ENCODE measurements around the gene OPN4.

OPN4 gene

GRCh38 chr10:86673216-86673826 lies 19.0 kb downstream of the OPN4 start:
- intact Hi-C loops (cut with micrococcal nuclease): no loop called here
- H3K4me1 Mint-ChIP-seq (ENCODE audit: low read depth): no peaks in the 10 kb centered on the region
- H3K4me3 Mint-ChIP-seq: no peak overlapping the region
- no peak overlapping the region for H3K27ac Mint-ChIP-seq
- peaks cover 2% of the 10 kb centered on the region for H3K27me3 Mint-ChIP-seq
- H3K36me3 Mint-ChIP-seq (ENCODE audit: low read depth): no peaks in the 10 kb centered on the region
- no peaks in the 10 kb centered on the region for H3K9me3 Mint-ChIP-seq

GRCh38 chr10:86673827-86674581 lies 19.7 kb downstream of the OPN4 start:
- no peaks in the 10 kb centered on the region for H3K36me3 Mint-ChIP-seq (ENCODE audit: low read depth)
- no peak overlapping the region for H3K27ac Mint-ChIP-seq
- intact Hi-C loops (cut with micrococcal nuclease): no loop called here
- H3K9me3 Mint-ChIP-seq: no peaks in the 10 kb centered on the region
- peaks cover 3% of the 10 kb centered on the region for H3K4me1 Mint-ChIP-seq (ENCODE audit: low read depth)
- peaks cover 2% of the 10 kb centered on the region for H3K27me3 Mint-ChIP-seq
- H3K4me3 Mint-ChIP-seq: no peak overlapping the region

- Mint-ChIP-seq H3K27ac (no peak overlapping the region), H3K4me1 (ENCODE audit: low read depth) (peaks cover 9% of the 10 kb centered on the region), H3K27me3 (peaks cover 8% of the 10 kb centered on the region), H3K36me3 (ENCODE audit: low read depth) (no peaks in the 10 kb centered on the region), H3K9me3 (no peaks in the 10 kb centered on the region), H3K4me3 (no peak overlapping the region)
- intact Hi-C loops (cut with micrococcal nuclease): no loop called here
These were observed 20.6 kb downstream of the OPN4 start for GRCh38 chr10:86674912-86675311.

- intact Hi-C loops (cut with micrococcal nuclease): no loop called here
- Mint-ChIP-seq H3K4me3 (no peak overlapping the region), H3K9me3 (no peaks in the 10 kb centered on the region), H3K27ac (no peak overlapping the region), H3K4me1 (ENCODE audit: low read depth) (peaks cover 9% of the 10 kb centered on the region), H3K27me3 (peaks cover 8% of the 10 kb centered on the region), H3K36me3 (ENCODE audit: low read depth) (no peaks in the 10 kb centered on the region)
These were observed 23.0 kb downstream of the OPN4 start for GRCh38 chr10:86677374-86677773.

GRCh38 chr10:86678999-86679792 lies 24.8 kb downstream of the OPN4 start:
- Mint-ChIP-seq H3K4me3 (no peak overlapping the region), H3K4me1 (ENCODE audit: low read depth) (peaks cover 9% of the 10 kb centered on the region)

GRCh38 chr10:86681047-86681446 lies 26.7 kb downstream of the OPN4 start:
- H3K4me3 Mint-ChIP-seq: no peak overlapping the region
- H3K27me3 Mint-ChIP-seq: peaks cover 9% of the 10 kb centered on the region
- intact Hi-C loops (cut with micrococcal nuclease): no loop called here

More at GRCh38 chr10:86678999-86679792, 24.8 kb downstream of the OPN4 start:
- H3K36me3 Mint-ChIP-seq (ENCODE audit: low read depth): no peaks in the 10 kb centered on the region
- no peak overlapping the region for H3K27ac Mint-ChIP-seq
- intact Hi-C loops (cut with micrococcal nuclease): no loop called here
- no peaks in the 10 kb centered on the region for H3K9me3 Mint-ChIP-seq
- H3K27me3 Mint-ChIP-seq: peaks cover 9% of the 10 kb centered on the region

GRCh38 chr10:86681722-86682386 lies 27.5 kb downstream of the OPN4 start:
- Mint-ChIP-seq H3K4me3 (no peak overlapping the region), H3K4me1 (ENCODE audit: low read depth) (peaks cover 9% of the 10 kb centered on the region), H3K36me3 (ENCODE audit: low read depth) (no peaks in the 10 kb centered on the region), H3K27ac (no peak overlapping the region), H3K27me3 (peaks cover 9% of the 10 kb centered on the region), H3K9me3 (no peaks in the 10 kb centered on the region)
- intact Hi-C loops (cut with micrococcal nuclease): no loop called here

More at GRCh38 chr10:86681047-86681446, 26.7 kb downstream of the OPN4 start:
- H3K27ac Mint-ChIP-seq: no peak overlapping the region
- H3K4me1 Mint-ChIP-seq (ENCODE audit: low read depth): peaks cover 9% of the 10 kb centered on the region
- no peaks in the 10 kb centered on the region for H3K9me3 Mint-ChIP-seq
- no peaks in the 10 kb centered on the region for H3K36me3 Mint-ChIP-seq (ENCODE audit: low read depth)

- Mint-ChIP-seq H3K36me3 (ENCODE audit: low read depth) (no peaks in the 10 kb centered on the region), H3K27ac (no peak overlapping the region), H3K27me3 (peaks cover 10% of the 10 kb centered on the region), H3K4me1 (ENCODE audit: low read depth) (peaks cover 9% of the 10 kb centered on the region), H3K9me3 (no peaks in the 10 kb centered on the region), H3K4me3 (no peak overlapping the region)
- intact Hi-C loops (cut with micrococcal nuclease): no loop called here
These were observed 28.3 kb downstream of the OPN4 start for GRCh38 chr10:86682675-86683074.

- intact Hi-C loops (cut with micrococcal nuclease): no loop called here
- peaks cover 10% of the 10 kb centered on the region for H3K27me3 Mint-ChIP-seq
- no peaks in the 10 kb centered on the region for H3K9me3 Mint-ChIP-seq
- no peak overlapping the region for H3K4me3 Mint-ChIP-seq
- no peak overlapping the region for H3K27ac Mint-ChIP-seq
- H3K36me3 Mint-ChIP-seq (ENCODE audit: low read depth): no peaks in the 10 kb centered on the region
- peaks cover 13% of the 10 kb centered on the region for H3K4me1 Mint-ChIP-seq (ENCODE audit: low read depth)
These were observed 30.2 kb downstream of the OPN4 start for GRCh38 chr10:86684331-86685097.

- Mint-ChIP-seq H3K4me3 (no peak overlapping the region), H3K4me1 (ENCODE audit: low read depth) (peaks cover 13% of the 10 kb centered on the region), H3K27ac (no peak overlapping the region), H3K36me3 (ENCODE audit: low read depth) (no peaks in the 10 kb centered on the region), H3K27me3 (peaks cover 7% of the 10 kb centered on the region), H3K9me3 (no peaks in the 10 kb centered on the region)
- intact Hi-C loops (cut with micrococcal nuclease): no loop called here
These were observed 31.1 kb downstream of the OPN4 start for GRCh38 chr10:86685416-86685815.

- H3K4me3 Mint-ChIP-seq: no peak overlapping the region
- no peaks in the 10 kb centered on the region for H3K9me3 Mint-ChIP-seq
- H3K36me3 Mint-ChIP-seq (ENCODE audit: low read depth): no peaks in the 10 kb centered on the region
- H3K27me3 Mint-ChIP-seq: peaks cover 7% of the 10 kb centered on the region
- no peak overlapping the region for H3K27ac Mint-ChIP-seq
- intact Hi-C loops (cut with micrococcal nuclease): no loop called here
- peaks cover 13% of the 10 kb centered on the region for H3K4me1 Mint-ChIP-seq (ENCODE audit: low read depth)
These were observed 31.7 kb downstream of the OPN4 start for GRCh38 chr10:86685893-86686632.

GRCh38 chr10:86686972-86687371 lies 32.6 kb downstream of the OPN4 start:
- Mint-ChIP-seq H3K27me3 (peaks cover 7% of the 10 kb centered on the region), H3K4me1 (ENCODE audit: low read depth) (peaks cover 13% of the 10 kb centered on the region), H3K9me3 (no peaks in the 10 kb centered on the region), H3K36me3 (ENCODE audit: low read depth) (no peaks in the 10 kb centered on the region), H3K27ac (no peak overlapping the region), H3K4me3 (no peak overlapping the region)
- intact Hi-C loops (cut with micrococcal nuclease): no loop called here

GRCh38 chr10:86687750-86688149 lies 33.4 kb downstream of the OPN4 start:
- Mint-ChIP-seq H3K27ac (no peak overlapping the region), H3K4me1 (ENCODE audit: low read depth) (peaks cover 13% of the 10 kb centered on the region), H3K36me3 (ENCODE audit: low read depth) (no peaks in the 10 kb centered on the region), H3K27me3 (peaks cover 7% of the 10 kb centered on the region), H3K4me3 (no peak overlapping the region), H3K9me3 (no peaks in the 10 kb centered on the region)
- intact Hi-C loops (cut with micrococcal nuclease): loop anchor here (1.0 kb wide), 1 partner anchor 212 kb away; no protein-coding TSS in a partner anchor

Data from dendritic cell treated with granulocyte-macrophage colony-stimulating factor and Interleukin-4, amounts not matched to agents 40 ng/mL and 50 ng/mL, for 4 days (primary cell).